ENCODE data around the gene C1orf198. TPM values are rescaled to one million over a fixed set of nuclear protein-coding genes. Genes with fewer than 3 reads are reported as not detected.
A peak's percentile ranks its signal among the peaks of the same experiment; 100 is the strongest.
"Not testable (repeated sequence)": the region's sequence is repeated elsewhere in the genome, so short reads cannot be mapped to it uniquely, and the experiment has no call there.

Gene C1orf198
- total RNA-seq, 1 donor from 2014 or later = 43.1 TPM

DNA sequence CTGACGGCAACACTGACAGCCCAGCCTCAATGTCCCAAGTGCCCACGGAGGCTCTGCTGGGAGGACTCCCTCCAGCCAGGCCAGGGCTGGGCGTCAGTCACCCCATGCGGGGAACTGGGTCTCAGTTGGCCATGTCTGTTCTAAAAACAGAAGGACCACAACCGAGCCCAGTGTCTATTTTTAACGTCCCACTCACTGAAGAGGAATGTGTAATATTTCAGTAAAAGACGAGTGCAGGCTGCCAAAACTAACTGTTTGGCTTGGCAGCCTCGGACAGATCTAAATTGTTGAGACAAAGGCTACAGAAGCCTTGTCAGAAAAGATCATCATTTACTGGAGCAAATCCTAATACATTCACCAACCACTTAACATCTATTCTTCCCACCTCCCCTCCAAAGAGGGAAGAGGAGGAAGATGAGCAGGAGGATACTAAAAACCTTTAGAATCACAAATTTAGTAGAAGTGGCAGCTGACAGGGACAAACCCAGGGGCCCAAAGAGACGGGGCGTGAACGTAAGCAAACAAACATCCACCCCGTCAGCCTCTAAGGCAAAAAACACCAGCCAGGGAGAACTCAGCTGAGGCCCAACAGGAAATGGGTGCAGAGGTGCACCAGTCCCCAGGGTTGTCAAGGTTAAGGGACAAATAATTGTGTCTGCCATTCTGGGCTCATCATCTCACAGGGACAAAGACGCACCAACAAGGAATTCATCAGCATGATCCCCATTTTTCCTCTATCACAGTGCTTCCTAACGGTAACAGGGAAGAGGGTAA, 18.7 kb downstream of the C1orf198 start:
- peak; percentile 71 for DNase-seq
- intact Hi-C loops (cut with DNase I) = no loop called here
- peak; percentile 85 for ATAC-seq (ENCODE audit: poor library complexity)

DNA sequence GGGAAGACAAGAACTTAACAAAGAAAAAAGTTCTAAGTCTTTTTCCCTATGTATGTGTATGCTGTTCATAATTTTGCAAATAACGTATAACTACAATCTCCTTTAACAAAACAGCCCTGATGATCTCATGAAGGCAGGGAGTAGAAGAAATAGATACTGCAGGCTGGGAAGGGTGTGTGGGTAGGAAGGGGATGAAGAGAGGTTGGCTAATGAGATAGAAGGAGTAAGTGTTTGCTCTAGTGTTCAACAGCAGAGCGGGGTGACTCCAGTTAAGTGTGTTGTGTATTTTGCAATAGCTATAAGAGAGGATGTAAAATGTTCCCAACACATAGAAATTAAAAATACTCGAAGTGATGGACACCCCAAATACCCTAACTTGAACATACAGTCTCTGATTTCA, 20.1 kb downstream of the C1orf198 start:
- ATAC-seq (ENCODE audit: poor library complexity) (no peak), DNase-seq (no peak)
- intact Hi-C loops (cut with DNase I) = no loop called here

DNA sequence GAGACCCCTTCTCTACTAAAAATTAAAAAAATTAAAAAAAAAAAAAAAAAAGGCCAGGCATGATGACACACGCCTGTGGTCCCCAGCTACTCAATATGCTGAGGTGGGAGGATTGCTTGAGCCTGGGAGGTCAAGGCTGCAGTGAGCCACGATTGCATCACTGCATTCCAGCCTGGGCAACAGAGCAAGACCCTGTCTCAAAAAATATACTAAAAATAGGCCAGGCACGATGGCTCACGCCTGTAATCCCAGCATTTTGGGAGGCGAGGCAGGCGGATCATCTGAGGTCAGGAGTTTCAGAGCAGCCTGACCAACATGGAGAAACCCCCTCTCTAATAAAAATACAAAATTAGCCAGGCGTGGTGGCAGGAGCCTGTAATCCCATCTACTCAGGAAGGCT, 23.1 kb downstream of the C1orf198 start:
- intact Hi-C loops (cut with DNase I); DNase-seq; ATAC-seq (ENCODE audit: poor library complexity): not testable (repeated sequence)

DNA sequence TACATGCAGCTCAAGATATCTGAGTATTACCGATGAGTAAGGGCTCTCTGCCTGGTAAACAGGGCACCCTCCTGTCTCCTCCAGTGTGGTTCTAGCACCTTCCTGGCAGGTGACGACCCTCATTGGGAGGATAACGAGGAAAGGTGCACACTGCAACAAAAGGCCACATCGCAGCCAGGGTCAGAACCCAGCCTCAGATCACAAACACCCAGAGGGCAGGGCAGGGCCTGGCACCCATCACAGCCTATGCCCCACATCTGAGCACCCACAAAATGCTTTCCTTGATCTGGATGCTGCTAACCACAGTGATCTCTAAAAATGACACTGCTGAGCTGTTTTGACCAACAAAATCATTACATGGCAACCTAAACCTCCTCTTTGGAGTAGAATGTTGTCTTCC, 23.8 kb downstream of the C1orf198 start:
- ATAC-seq (ENCODE audit: poor library complexity) = no peak
- intact Hi-C loops (cut with DNase I) = no loop called here

GRCh38 chr1:230843503-230844309, 24.6 kb downstream of the C1orf198 start:
- ATAC-seq (ENCODE audit: poor library complexity) (no peak), DNase-seq (no peak)
- intact Hi-C loops (cut with DNase I) = no loop called here

More for the DNA sequence above, 23.8 kb downstream of the C1orf198 start:
- no peak for DNase-seq

DNA sequence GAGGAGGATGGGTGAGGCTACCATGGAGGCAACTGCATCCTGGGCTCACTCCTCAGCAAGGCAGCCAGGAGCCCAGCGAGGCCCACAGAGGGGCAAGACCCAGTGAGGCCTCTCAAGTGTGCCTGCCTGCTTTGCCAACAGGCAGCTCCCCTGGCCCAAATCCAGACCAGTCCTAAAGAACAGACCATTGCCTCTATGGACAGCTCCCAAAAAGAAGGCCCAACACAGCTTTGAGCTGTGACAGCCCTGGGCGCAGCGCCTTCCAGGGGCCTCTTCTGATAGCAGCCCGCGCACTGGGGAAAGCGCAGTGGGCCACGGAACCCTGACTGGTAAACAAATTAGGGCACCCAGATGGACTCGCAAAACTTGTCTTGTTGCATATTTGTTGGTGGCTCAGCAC, 25.5 kb downstream of the C1orf198 start:
- intact Hi-C loops (cut with DNase I) = no loop called here
- peak; percentile 87 for ATAC-seq (ENCODE audit: poor library complexity)
- DNase-seq = peak; percentile 79

GRCh38 chr1:230839173-230839572, 29.1 kb downstream of the C1orf198 start:
- ATAC-seq (ENCODE audit: poor library complexity) = no peak
- no peak for DNase-seq
- intact Hi-C loops (cut with DNase I) = no loop called here

GRCh38 chr1:230836793-230837192, 31.5 kb downstream of the C1orf198 start:
- no peak for ATAC-seq (ENCODE audit: poor library complexity)
- no peak for DNase-seq

DNA sequence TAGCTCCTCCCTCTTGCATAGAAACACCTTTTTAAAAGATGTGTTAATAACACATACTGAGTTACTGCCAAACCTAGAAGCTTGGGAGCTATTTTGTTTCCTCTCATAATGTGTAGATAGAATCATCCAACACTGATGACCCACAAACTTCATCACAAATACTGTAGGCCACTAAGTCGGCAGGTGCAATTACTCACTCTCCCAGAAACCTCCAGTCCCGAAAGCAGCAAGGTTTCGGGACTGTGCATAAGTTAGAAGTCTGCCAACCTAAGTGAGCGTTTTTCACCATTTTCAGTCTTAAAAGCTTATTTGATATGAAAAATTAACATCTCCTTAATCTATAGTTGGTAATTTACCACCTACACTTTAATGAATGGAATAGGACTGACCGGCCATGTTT, 32.0 kb downstream of the C1orf198 start:
- DNase-seq (no peak), ATAC-seq (ENCODE audit: poor library complexity) (no peak)
- intact Hi-C loops (cut with DNase I) = no loop called here

More at GRCh38 chr1:230836793-230837192, 31.5 kb downstream of the C1orf198 start:
- intact Hi-C loops (cut with DNase I) = no loop called here

- ATAC-seq (ENCODE audit: poor library complexity) = peak; percentile 73
- intact Hi-C loops (cut with DNase I) = no loop called here
- no peak for DNase-seq
Measured at GRCh38 chr1:230834292-230834691, 34.0 kb downstream of the C1orf198 start.

GRCh38 chr1:230833511-230833910, 34.8 kb downstream of the C1orf198 start:
- intact Hi-C loops (cut with DNase I) = no loop called here
- no peak for ATAC-seq (ENCODE audit: poor library complexity)

GRCh38 chr1:230832476-230832875, 35.8 kb downstream of the C1orf198 start:
- intact Hi-C loops (cut with DNase I) = no loop called here
- ATAC-seq (ENCODE audit: poor library complexity) (no peak), DNase-seq (no peak)

More at GRCh38 chr1:230833511-230833910, 34.8 kb downstream of the C1orf198 start:
- DNase-seq = no peak

- intact Hi-C loops (cut with DNase I) = no loop called here
- no peak for ATAC-seq (ENCODE audit: poor library complexity)
- no peak for DNase-seq
Measured at GRCh38 chr1:230831771-230832170, 36.5 kb downstream of the C1orf198 start.

DNA sequence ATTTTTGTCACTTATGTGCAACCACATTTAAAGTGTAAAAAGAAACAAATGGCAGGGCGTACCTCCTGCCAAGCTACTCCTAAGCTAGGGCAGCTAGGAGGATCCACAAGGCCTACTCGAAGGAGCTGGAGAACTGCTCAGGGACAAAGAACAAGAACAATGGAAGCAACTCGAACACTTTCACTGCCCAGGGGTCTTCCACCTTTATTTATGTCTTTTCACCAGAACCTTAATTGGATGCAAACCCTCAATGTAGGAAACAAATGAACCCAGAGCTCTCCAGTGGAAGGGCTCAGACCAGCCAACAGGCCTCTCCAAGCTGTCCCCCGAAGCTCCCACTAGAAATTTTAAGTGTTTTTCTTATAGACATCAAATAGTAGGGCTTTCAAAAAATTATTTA, 39.9 kb downstream of the C1orf198 start:
- DNase-seq = no peak
- intact Hi-C loops (cut with DNase I) = no loop called here
- no peak for ATAC-seq (ENCODE audit: poor library complexity)

GRCh38 chr1:230827801-230828200, 40.5 kb downstream of the C1orf198 start:
- intact Hi-C loops (cut with DNase I) = no loop called here
- ATAC-seq (ENCODE audit: poor library complexity) (no peak), DNase-seq (no peak)

DNA sequence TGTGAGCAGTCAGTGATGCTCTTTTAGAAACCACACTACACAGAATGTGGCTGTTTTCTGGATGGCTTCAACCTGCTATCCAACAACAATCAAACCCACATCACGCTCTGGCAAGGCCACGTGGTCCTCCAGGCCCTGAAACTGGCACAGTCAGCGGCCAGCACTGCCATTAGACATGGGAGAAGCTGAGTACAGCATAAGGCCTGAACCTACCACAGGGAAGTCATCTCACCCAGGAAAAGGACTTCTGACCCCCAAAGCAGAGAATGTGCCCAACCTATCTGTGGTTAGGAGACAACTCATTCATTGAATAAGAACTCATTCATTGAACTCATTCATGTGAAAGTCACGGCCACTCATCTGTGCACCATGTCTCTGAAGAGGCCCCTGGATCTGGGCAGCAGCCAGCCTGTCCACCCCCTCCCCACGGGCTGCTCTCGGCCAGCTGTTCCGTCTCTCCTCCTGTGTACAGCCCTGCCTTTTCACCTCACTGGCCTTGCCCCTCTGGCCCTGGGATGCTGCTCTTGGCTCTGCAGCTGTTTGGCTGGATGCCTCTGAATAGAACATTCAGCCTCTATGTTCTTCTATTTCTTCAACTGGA, 41.1 kb downstream of the C1orf198 start:
- DNase-seq = peak; percentile 74
- peak; percentile 43 for ATAC-seq (ENCODE audit: poor library complexity)
- intact Hi-C loops (cut with DNase I) = no loop called here

GRCh38 chr1:230826166-230826875, 42.0 kb downstream of the C1orf198 start:
- no peak for DNase-seq
- ATAC-seq (ENCODE audit: poor library complexity) = peak; percentile 3
- intact Hi-C loops (cut with DNase I) = no loop called here

DNA sequence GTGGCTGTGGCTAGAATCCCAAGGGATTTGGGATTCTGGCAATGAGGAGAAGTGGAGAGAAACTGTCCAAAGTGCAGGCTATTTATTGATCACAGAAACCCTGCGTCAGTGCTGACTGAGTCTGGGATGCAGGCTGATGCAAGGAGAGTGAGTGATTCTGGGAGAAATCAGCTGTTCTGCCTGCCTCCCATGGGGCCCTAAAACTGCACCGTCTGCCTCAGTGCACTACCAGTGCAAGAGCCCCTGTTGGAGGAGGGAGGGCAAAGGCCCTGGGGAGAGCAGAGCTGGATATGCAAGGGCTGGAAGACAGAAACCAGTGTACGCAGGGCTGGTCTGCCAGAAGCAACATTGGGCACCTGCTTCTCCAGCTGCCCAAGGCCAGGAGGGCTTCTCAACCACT, 42.6 kb downstream of the C1orf198 start:
- ATAC-seq (ENCODE audit: poor library complexity) (peak; percentile 3), DNase-seq (no peak)
- intact Hi-C loops (cut with DNase I) = no loop called here

Measured in Right ventricle myocardium superior (tissue), 1 donor.